ENCODE measurements around the gene TMEM106B.

GRCh38 chr7:12237007-12237406 lies 25.9 kb downstream of the TMEM106B start:
- TF ChIP-seq CTCF (conservative IDR thresholded peaks at IDR 0.05; ENCODE audit: low read depth, low read length) (no peak), EZH2 (IDR thresholded peaks at IDR 0.05; ENCODE audit: borderline replicate concordance, low read depth, low read length, poor library complexity, severe bottlenecking) (no peak)

All from A673 (cell line).